Activated CD4-positive, alpha-beta T cell treated with anti-CD3 and anti-CD28 coated beads, Interleukin-2, amount 50 U/mL, for 4 hours (primary cell): ENCODE results near the gene KCNC3.
"Not testable (repeated sequence)": the region's sequence is repeated elsewhere in the genome, so short reads cannot be mapped to it uniquely, and the experiment has no call there.

Source experiments
- DNase-seq, 2 experiments: peaks; one replicate each; pipeline ENCODE4 v3.0.0-alpha.2; 2020

KCNC3 gene

DNA sequence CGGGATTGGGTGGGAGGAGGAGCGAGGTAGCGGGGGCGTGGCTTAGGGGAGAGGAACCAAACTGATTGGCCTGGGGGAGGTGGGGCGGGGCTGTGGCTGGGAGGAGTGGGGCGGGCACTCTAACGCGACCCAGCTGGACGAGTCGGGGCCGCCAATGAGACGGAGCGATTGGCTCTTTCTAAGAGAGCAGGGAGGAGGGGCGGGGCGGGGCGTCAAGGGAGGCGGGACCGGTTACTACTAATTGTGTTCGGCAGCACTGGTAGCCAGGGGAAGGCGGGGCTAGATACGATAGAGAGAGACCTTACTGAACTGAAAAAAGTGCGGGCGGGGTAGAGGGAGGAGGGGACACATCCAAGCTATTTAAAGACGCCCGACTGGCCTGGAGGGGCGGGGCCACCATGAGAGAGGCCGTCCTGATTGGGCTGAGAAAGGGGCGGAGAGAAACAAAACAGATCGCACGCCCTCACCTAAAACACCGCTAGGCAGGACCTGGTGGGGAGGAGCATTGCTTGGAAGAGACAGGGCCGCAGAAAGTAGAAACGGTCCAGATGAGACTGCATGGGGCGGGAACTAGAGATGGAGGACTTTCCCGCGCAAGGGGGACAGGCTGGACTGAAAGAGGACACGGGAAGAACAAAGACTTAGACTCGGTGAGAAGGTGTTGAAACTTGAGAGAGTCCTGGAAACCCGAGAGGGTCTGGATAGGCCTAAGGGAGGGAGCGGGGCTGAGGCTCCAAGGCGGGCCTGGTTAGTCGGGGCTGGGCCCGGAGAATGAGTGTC is at the start of gene KCNC3:
Gene KCNC3, minus strand, starts transcription at position 232 of the 780 bp plus-strand sequence. CDS start 295 bp downstream, outside the sequence.
- peak; percentile 95 for DNase-seq

DNA sequence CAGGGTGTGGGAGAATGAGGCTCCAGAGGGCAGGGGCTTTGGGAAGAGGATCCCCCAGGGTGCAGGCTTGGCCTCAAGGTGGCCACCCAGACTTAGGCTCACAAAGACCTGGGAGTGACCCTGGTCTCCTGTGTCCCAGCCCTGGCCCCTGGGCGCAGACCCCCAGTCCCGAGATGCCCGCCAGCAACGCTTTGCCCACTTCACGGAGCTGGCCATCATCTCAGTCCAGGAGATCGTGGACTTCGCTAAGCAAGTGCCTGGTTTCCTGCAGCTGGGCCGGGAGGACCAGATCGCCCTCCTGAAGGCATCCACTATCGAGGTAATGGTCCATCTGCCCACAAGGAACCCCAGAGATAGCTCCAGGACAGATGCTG is 49.7 kb upstream of the KCNC3 start:
- no peak for DNase-seq

DNA sequence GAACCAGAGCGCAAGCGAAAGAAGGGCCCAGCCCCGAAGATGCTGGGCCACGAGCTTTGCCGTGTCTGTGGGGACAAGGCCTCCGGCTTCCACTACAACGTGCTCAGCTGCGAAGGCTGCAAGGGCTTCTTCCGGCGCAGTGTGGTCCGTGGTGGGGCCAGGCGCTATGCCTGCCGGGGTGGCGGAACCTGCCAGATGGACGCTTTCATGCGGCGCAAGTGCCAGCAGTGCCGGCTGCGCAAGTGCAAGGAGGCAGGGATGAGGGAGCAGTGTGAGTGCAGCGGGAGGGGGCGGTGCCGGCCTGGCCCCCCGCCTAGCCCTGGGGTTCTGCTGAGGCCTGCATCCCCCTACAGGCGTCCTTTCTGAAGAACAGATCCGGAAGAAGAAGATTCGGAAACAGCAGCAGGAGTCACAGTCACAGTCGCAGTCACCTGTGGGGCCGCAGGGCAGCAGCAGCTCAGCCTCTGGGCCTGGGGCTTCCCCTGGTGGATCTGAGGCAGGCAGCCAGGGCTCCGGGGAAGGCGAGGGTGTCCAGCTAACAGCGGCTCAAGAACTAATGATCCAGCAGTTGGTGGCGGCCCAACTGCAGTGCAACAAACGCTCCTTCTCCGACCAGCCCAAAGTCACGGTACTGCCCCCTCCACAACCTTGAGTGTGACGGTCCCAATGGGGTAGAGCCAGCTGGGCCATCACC is 49.1 kb upstream of the KCNC3 start:
- DNase-seq: no peak

DNA sequence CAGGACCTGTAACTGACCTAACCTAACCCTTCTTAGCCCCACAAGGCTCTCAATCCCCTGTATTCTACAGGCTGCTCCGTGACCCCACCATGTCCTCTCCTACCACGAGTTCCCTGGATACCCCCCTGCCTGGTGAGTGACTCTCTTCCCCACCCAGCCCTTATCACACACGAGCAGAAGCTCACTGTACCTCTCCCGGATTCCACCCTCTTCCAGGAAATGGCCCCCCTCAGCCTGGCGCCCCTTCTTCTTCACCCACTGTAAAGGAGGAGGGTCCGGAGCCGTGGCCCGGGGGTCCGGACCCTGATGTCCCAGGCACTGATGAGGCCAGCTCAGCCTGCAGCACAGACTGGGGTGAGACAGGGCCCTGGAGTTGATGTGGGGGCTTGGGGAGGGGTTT is 48.3 kb upstream of the KCNC3 start:
- no peak for DNase-seq

DNA sequence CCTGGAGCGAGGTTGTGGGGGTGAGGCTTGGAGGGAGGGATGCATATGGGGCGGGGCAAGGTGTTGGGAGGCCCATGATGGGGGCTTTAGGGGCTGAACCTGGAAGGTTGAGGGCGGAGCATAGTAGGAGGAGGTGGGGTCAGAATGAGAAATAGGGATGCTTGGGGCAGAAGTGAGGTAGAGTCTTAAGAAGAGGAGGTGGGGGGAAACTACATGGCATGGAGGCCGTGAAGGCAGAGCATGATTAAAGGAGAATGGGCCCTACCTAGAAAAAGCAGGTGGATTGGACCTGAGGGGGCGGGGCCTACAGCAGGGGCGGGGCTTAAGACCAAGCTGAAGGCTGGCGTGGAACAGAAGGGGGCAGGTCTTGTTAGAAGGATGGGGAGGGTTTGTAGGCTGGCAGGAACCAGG is 47.9 kb upstream of the KCNC3 start:
- DNase-seq: peak; percentile 63 to 65

DNA sequence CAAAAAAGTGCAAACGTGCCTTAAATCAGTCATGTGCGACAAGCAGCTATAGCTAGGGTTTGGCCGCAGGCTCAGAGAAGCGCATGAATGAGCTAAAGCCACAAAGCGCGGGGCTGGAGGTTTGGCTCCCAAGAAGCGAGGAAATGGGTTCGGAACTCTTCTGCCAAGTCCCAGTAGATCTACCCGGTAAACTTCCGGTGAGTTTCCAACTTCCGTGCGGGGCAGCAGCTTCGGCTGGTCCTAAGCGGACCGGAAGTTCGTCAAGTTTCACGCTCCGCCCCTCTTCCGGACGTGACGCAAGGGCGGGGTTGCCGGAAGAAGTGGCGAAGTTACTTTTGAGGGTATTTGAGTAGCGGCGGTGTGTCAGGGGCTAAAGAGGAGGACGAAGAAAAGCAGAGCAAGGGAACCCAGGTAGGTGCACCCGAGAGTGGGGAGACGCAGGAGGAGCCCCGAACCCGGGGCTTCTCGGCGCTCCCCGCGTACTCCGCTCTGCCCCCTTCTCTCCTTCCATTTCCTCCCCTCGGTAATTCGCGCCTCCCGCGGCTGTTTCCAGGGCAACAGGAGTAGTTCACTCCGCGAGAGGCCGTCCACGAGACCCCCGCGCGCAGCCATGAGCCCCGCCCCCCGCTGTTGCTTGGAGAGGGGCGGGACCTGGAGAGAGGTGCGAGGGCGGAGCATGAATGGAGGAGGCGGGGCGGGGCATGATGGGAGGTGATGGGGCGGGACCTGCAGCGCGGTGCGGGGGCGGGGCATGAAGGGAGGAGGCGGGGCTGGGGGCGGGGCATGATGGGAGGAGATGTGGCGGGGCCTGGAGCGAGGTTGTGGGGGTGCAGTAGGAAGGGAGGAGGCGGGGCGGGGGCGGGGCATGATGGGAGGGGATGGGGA is 47.2 kb upstream of the KCNC3 start, which contains the start of gene NR1H2:
Gene NR1H2, plus strand, starts transcription at position 292 of the 885 bp plus-strand sequence. CDS start 1,149 bp downstream, outside the sequence.
- DNase-seq: peak; percentile 91

DNA sequence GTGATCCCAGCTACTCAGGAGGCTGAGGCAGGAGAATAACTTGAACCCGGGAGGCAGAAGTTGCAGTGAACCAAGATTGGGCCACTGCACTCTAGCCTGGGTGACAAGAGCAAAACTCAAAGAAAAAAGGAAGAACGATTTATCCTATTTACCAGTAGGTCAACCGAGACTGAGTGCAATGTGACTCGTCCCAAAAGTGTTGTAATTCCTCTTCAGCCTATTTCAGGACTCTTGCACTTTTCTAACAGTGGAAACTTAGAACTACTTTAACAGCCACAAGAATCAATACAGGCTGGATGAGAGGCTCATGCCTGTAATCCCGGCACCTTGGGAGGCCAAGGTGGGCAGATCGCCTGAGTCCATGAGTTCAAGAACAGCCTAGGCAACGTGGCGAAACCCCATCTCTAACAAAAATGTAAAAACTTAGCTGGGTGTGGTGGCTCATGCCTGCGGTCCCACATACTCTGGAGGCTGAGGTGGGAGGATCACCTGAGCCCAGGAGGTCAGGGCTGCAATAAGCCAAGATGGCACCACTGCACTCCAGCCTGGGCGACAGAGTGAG is 42.8 kb upstream of the KCNC3 start:
- DNase-seq: no peak

DNA sequence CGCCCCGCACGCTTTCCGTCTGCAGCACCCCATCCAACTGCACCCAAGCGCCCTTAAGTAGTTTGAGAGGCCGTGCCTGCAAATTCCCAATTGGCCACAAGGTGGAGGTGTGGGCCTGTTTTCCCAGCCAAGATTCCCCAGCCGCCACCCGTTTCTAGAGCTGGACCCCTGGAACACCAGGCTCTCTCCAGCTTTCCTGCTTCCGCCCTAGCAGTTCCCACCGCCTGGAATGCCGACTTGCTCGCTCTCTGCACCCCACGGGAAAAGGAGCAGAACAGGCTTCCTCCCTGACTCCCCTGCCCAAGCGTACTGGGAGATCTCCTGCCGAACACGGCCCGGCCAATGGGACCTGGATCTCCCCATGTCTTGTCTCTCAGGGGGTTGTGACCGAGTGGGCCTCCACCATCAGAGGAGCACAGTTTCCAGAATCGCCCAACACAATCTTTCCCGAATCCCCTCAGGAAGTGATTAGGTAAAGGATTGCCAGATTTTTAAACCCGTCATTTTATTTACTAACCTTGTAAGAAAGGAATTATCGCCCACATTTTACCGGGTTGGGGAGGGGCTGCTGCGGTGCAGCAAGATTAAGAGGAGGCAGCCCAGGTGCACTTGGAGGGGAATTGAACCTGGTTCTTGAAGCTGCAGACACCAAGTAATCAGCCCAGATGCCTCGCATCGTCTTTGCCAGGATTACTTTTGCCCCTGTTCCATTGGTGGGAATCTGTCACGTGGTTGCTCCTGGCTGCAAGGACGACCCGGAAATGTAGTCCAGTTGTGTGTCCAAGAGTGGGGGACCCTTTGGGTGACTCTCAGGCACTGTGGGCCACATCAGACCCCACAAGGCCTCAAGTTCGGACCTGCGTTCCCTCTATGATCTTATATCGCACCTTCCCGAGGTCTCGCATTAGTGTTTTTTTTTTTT is 39.7 kb upstream of the KCNC3 start:
- peak; percentile 67 to 75 for DNase-seq

DNA sequence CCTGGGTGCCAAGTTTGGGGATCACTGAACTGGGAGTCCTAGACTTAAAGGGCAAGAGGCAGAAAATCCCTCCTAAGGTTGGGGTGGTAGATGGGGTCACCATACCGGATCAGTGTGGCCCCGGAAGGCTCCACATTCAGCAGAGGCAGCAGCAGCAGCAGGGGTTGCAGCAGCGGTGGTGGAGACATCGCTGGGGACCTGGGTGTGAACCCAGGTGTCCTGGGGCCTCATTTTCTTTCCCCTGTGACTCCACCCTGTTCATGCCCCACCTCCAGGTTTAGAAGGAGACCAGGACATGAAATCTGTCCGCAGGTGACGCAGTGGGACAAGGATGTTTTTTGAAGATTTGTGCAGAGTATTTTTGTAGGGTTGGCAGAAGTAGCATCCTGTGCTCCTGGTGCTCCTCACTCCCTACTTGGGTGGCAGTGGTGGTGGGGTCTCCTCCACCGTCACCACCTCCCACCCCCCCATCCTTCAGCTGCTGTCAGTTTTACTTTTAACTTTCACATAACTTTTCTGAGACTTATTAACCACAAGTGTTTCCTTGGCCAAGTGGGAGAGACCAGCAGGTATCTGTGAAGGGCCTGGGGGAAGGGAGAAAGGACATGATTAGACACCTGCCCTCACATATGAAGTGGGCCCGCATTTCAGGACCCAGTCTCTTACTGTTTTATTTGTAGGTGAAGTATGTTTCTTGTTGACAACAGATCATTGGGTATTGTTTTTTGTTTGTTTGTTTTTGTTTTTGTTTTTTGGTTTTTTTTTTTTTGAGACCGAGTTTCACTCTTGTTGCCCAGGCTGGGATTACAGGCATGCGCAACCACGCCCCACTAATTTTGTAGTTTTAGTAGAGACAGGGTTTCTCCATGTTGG is 36.5 kb upstream of the KCNC3 start, which contains the start of gene NAPSA:
Gene NAPSA, minus strand, starts transcription at position 206 of the 873 bp plus-strand sequence. Its CDS starts 18 bp downstream, at position 188.
- no peak for DNase-seq

DNA sequence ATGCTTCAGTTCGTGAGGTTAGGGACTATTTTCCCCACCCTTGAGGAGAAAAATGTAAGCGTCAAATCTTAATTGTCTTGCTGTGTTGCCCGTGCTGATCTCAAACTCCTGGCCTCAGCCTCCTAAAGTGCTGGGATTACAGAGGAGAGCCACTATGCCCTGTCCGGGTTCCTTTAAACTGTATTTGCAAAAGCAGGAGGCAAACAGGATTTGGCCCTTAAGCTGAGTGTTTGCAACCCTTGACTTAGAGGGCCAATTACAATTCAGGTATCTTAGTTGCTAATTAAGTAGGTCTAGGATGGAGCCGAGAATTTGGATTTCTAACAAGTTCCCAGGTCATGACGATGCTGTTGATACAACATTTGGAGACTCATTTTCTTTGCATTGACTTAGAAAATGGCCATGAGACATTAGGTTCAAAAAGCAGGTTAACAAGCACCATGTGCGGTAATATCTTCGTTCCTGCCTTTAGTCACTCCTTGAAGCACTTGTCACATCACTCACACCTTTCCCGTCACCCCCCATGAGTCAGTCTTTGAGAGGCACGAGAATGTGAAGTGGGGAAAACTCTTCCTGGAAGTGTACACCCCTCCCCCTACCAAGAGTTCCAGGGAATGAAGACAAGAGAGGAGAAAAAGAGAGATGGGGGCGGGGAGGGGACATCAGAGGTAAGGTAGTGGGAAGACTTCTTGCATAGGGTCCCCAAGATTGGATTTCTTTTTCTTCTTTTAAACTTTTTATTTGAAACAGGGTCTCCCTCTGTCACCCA is 33.7 kb upstream of the KCNC3 start:
- no peak for DNase-seq

DNA sequence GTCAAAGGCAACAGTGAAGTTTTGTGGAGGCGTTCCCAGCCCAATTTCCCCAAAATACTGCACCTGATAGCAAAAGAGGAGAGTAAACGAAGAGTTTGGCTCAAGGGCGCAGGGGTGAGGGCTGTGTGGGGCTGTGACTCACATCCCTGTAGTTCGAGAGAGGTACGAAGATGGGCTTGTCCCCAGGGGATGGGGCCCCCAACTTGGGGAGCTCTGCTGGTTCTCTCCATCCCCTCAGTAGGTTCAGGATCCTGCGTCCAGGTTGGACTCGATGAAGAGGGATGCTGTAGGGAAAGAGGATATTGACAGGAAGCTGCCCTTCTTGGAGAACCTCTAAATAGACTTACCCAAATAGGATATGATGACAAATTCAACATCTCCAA is 32.8 kb upstream of the KCNC3 start:
- no peak for DNase-seq

DNA sequence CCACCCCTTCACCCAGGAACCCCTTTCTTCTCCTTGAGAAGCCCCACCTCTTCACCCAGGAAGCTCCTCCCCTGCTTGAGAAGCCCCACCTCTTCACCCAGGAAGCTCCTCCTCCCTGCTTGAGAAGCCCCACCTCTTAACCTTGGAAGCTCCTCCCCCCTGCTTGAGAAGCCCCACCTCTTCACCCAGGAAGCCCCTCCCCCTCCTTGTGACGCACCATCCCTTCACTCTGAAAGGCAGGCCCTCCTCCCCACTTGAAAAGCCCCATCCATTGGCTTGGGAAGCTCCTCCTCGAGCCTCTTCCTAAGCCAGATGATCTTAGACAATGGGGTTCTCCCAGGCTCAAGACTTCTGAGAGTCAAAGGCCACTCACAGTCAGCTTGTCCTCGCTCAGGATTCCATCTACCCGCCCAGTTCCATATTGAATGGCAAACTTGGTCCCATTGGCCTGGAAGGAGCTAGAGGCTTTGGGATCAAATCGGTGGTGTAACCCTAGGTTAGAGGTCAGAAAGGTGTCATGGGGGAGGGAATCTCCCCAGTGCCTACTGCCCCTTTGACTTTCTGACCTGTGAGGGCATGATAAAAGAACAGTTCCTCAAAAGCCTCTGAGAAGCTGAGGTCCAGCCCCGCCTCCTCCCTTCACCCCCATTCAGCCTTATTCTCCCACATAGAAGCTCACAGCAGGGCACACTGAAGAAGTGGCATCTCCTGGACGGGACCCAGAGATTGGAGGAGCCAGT is 32.3 kb upstream of the KCNC3 start:
- DNase-seq: no peak

DNA sequence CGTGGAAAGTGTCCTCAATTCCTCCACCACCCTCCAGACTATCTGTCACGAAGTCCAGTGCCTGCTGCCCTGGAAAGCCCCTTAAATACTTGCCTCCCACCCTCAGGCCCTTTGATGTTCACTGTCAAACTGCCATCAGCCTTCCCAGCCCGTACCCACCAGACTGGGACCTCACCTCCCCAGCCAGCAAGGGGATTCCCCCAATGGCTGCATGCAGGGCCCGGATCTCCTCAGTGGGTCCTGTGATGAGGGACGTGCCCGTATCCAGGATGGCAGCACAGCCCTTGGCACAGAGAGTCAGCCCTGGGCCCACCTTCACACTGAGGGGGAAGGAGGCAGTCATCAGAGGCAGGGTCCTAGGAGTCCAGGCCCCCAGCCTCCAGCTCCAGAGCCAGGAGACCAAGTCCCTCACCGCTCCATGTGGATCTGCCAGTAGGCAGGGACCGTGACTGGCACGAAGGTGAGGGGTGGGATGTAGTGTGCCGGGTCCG is 30.2 kb upstream of the KCNC3 start:
- no peak for DNase-seq

DNA sequence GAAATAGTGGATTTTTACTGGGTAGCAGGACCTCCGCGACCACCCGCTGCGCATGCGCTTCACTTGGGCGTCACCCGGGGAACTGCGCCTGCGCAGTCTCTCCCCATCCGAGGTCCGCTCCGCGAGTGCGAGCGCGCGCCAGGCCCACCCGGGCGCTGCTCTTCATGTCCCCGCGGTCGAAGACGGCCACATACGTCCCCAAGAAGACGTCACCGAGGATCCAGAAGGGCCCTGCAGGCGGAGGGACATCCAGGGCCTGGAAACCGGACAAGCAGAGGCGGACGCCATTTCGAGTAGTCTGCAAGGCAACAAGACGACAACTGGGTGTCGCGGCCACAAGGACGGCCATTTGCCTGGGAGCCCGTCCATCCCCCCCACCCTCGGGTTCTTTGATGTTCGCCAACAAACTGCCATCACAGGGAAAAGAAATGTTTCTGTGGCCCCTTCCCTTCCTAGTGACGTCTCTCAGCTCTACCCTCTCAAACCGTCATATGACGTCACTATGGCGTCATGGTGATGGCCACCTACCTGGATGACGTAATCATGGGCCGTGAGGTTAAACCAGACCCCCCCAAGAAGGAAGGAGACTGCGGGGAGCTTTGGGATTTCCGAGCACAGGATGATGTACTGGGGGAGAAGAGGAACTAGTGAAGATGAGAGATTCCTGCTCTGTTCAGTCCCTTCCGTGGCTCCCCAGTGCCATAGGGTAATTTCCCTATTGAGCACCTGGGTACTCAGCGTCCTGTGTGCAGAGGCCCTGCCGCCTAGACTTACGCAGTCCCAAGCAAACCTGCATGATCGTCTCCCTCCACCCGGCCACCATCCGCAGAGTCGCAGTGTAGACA is 29.5 kb upstream of the KCNC3 start:
- peak; percentile 62 to 63 for DNase-seq

DNA sequence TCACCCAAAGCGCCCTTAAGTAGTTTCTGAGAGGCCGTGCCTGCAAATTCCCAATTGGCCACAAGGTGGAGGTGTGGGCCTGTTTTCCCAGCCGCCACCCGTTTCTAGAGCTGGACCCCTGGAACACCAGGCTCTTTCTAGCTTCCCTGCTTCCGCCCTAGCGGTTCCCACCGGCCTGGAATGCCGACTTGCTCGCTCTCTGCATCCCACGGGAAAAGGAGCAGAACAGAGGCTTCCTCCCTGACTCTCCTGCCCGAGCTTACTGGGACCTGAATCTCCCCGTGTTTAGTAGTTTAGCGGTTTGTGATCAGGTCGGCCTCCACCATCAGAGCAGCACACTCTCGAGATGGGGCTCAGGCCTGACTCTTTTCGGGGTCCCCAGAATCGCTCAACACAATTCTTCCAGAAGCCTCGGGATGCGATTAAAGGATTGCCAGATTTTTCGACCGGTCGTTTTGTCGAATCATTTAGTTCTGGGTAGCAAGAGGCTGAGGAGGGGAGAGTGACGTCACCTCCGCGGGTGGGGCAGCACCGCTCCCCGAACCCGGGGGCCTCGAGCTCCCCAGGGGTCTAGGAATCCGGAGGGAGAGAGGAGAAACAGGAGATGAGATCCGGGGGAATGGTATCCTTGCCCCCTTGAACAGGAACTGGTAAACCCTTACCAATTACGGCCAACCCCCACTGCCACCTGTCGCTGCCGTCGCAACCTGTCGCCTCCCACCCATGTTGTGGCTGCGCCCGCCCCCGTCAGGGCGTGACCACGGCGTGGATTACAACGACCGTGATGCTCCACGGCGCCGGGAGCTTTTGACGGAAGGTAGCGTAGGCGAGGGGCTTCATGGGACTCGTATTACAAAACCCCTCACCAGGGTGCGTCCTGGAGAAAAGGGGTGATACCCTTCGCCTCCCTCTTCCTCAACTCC is 28.3 kb upstream of the KCNC3 start:
- DNase-seq: peak; percentile 84 to 86

DNA sequence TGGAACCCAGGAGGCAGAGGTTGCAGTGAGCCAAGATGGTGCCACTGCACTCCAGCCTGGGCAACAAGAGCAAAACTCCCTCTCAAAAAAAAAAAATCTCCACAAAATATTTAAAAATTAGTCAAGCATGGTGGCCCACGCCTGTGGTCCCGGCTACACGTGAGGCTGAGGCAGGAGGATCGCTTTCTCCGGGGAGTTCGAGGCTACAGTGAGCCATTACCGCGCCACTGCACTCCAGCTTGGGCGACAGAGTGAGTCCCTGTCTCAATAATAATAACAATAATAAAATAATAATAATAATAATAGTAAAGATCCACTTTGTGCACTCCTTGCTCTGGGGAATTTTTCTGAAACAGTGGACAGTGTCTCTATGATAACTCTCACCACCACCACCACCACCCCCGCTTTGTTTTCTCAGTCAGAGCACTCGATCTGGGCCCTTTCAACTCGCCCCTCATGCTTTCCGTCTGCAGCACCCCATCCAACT is 27.6 kb upstream of the KCNC3 start:
- DNase-seq: no peak

DNA sequence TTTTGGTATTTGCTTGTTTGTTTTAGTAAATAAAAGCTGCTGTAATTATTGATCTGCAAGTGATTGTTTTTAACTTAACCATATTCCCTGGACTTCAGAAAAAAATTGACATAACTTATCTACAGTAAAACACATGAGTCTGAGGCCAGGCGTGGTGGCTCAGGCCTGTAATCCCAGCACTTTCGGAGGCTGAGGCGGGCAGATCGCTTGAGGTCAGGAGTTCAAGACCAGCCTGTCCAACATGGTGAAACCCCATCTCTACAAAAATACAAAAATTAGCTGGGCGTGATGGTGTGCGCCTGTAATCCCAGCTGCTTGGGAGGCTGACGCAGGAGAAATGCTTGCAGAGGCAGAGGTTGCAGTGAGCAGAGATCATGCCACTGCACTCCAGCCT is 24.3 kb upstream of the KCNC3 start:
- DNase-seq: not testable (repeated sequence)
